Frontal cortex (tissue), 4 donors: ENCODE results near the gene CEACAM6. TPM values are rescaled to one million over a fixed set of nuclear protein-coding genes. Genes with fewer than 3 reads are reported as not detected.
A peak's percentile ranks its signal among the peaks of the same experiment; 100 is the strongest.
"Not testable (repeated sequence)": the region's sequence is repeated elsewhere in the genome, so short reads cannot be mapped to it uniquely, and the experiment has no call there.

Source experiments
- DNase-seq, 2 donors: peaks; one replicate each; pipeline ENCODE4 v3.0.0; 2012; ENCODE audit warnings: low spot score in 2 of 2
- FAIRE-seq: peaks from 2 replicates; lab custom pipeline; 2012; peaks lifted over from hg19 to GRCh38; lab: Jason Lieb, UNC
- total RNA-seq: library from RNA; depleted of rRNA; stranded (reverse); fragments of >200 nt; gene quantifications from one replicate; pipeline ENCODE4 v1.2.3, GENCODE V29; 2014
- donor health status: control.
- donor health status: control.
- donor health status: control.

The CEACAM6 gene
- total RNA-seq, 1 donor from 2014 or later = not detected

DNA sequence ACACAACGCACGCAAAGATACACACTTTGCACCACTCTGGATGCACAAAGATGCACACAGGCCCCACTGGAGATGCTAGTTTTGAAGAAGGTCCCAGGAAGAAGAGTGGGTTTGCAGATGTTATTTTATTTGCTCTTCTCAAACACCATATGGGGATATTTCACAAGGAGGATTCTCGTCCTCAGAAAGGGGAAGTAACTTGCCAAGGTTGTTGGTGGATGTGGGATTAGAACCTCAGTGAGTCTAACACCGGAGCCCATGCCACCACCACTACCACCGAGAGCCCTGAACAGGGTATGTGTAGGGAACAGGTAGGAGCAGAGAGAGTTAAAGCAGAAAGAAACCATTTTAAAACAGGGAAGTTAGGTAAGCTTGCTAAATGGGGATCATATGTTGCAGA is 9.6 kb upstream of the CEACAM6 start:
- FAIRE-seq = no peak

DNA sequence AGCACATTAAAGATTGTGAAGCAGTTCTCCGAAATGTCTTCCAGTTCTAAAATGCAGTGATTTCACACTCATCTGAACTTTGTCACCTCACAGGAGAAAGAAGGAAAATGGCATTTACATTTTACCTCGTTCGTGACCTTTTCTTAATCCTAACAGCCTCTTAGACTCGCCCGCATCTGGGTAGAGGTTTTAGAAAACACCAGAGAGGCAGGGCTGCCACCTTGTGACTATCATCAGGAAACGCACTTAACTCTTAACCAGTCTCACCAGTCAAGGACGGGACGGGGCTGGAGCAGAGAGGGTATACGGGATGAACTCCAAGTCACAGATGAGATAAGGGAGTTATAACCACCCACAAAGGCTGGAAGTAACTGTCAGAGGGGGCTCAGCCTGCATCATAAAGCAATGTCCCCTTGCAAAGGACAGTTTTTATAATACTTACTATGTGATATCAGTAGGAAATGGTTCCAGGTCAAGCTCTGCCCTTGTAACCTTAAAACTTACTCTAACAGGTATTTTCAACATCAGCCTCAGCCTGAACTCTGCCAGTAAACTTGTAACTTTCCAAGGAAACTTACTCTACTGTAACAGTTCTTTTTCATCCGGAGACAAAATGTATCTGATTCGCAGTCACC is 8.6 kb upstream of the CEACAM6 start:
- DNase-seq (peak in 1 of 2 donors; percentile 30), FAIRE-seq (no peak)

More for the DNA sequence above, 9.6 kb upstream of the CEACAM6 start:
- no peak for DNase-seq

DNA sequence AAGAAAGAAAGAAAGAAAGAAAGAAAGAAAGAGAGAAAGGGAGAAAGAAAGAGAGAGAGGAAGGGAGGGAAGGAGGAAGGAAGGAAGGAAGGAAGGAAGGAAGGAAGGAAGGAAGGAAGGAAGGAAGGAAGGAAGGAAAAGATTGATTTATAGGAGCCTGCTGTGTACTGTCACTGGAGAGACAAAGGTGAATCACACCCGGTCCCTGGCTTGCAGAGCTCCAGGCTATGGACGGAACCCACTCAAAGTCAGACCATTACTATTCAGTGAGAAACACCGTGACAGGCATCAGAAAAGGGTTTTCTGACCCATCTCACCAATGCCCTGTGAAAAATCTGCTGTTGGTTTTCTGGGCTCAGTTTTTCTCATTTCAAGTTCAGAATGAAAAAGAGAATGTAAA is 7.3 kb upstream of the CEACAM6 start:
- FAIRE-seq = no peak
- DNase-seq = no peak

DNA sequence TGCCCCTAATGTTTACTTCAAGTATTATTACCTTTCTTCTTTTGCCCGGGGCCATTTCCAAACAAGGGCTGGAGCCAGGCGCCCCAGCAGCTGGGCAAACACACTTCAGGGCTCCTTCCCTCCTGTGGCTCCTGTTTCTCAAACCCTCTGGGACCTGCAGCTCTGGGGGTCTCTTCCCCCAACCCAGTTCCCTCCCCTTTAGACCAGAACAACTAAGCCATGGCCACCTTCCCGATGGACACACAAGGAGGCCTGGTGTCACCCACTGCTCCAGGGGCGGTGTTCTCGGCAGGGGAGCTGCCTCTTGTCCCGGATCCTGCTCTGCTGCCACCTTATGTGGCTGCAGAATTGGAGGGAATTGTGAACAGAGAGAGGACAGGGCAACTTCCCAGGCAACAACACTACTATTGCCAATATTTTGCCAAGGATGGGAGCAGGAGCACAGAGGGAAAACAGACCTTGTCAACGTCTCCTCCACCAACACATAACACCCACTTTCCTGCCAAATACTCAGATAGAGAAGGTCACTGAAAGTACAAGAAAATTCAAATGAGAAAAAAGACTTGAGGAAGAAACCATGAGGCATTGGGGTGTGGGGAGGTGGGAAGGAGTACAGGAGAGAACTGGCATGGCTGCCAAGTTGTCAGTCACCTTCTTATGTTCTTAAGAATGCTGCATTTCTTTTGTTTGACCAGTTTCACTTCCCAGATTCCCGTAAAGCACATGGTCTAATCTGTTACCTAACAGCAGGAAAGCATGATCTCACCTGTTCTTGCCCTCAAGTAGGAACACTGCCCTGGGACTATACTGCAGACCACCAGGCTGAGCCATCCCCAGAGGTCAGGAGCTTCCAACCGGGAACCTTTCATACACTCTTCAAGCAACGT is 4.8 kb upstream of the CEACAM6 start:
- DNase-seq, FAIRE-seq: not testable (repeated sequence)

DNA sequence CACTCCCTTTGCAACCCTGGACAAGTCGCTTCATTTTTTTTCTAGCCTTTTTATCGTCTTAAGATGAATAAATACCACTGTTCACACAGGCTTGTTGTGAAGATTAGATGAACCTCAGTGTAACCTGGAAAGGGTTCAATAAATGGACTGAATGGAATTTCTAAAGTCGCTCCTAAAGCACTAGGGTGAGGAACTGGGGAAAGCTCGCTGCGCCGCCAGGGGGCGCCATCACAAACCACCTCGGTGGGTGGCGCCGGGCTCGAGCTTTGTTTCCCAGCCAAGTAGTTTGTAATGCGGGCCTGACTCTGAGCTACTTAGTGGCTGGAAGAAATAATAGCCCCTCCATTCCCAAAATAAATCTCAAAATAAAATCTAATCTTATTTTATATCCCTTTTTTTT is 2.2 kb upstream of the CEACAM6 start:
- FAIRE-seq = no peak
- DNase-seq = no peak

DNA sequence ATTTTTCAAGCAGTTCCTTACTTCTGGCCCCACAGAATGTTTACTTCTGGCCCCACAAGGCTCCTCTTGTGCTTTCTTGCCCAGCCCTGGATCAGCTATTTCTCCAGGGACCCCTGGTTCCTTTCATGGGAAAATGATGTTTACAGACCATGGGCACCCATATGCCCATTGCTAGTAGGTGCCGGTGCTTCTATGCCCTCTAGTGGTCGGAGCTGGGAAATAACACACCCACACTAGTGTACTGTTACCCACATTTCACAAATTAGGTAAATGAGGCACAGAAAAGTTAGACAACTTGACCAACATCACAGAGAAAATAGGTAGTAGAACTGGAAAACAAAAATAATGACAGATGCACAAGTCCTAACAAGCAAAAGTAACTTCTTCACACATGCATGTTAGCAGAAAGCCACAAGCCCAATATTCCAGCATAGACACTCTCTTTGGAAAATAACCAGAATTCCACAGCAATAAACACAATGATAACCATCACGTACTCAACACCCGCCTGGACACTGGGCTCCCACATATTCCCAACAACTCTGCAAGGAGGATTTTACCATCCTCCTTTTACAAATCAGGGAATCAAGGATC is 1.3 kb upstream of the CEACAM6 start:
- DNase-seq = no peak
- FAIRE-seq = no peak

DNA sequence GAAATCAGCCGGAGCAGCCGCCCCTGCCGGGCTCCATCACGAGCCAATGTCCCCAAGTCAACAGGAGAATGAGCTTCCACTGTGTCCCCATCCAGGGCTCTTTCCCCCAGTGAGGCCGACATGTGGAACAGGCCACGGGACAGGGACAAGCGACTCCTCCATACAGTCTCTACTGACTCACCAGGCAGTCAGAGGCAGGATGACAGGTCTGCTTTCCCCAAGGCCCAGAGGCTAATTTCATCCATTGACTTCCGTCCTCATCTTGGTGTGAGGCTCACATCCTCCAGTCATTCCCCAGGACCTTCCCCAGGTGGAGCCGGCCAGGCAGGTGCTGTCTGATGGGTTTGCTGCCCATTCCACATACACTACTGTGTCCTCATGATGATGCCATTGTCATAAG is 3.5 kb downstream of the CEACAM6 start:
- FAIRE-seq (no peak), DNase-seq (no peak)

DNA sequence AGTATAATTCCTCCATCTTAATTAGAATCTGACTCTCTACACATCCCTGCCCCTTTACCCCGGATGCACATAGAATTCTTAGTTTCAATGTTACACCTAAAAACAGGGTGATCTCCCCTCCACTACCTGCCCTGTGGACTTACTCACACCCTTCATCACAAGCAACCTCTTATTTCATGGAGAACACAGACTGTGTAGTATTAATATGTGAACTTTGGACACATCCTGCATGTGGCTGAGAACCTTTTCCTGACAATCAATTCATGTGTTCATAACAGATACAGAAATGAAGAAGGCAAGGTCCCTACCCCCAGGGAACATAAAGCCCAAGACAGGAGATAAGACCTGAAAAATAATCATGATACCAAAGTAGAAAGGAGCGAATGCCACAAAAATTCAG is 11.8 kb downstream of the CEACAM6 start:
- FAIRE-seq (no peak), DNase-seq (no peak)

DNA sequence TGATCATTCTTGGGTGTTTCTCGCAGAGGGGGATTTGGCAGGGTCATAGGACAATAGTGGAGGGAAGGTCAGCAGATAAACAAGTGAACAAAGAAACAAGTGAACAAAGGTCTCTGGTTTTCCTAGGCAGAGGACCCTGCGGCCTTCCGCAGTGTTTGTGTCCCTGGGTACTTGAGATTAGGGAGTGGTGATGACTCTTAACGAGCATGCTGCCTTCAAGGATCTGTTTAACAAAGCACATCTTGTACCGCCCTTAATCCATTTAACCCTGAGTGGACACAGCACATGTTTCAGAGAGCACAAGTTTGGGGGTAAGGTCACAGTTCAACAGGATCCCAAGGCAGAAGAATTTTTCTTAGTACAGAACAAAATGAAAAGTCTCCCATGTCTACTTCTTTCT is 12.8 kb downstream of the CEACAM6 start:
- not testable (repeated sequence) for FAIRE-seq, DNase-seq

DNA sequence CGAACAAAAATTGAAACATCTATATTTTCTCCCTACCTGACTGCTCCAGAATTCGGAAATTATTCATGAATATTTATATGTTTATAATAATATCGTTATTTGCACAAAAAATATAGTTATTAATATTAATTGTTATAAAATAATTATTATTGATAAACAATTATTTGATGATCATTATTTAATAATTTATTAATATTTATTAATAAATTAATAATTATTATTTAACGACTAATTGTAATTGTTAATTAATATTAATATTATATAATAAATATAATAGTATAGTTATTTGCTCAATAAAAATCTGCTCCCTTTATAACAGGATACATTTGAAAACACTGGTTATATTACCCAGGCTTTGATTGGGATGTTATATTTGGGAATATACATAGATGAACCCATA is 14.3 kb downstream of the CEACAM6 start:
- peak; percentile 98 for FAIRE-seq
- DNase-seq = no peak

DNA sequence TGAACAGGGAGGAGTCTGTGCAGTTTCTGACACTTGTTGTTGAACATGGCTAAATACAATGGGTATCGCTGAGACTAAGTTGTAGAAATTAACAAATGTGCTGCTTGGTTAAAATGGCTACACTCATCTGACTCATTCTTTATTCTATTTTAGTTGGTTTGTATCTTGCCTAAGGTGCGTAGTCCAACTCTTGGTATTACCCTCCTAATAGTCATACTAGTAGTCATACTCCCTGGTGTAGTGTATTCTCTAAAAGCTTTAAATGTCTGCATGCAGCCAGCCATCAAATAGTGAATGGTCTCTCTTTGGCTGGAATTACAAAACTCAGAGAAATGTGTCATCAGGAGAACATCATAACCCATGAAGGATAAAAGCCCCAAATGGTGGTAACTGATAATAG is 16.1 kb downstream of the CEACAM6 start:
- FAIRE-seq (no peak), DNase-seq (no peak)

DNA sequence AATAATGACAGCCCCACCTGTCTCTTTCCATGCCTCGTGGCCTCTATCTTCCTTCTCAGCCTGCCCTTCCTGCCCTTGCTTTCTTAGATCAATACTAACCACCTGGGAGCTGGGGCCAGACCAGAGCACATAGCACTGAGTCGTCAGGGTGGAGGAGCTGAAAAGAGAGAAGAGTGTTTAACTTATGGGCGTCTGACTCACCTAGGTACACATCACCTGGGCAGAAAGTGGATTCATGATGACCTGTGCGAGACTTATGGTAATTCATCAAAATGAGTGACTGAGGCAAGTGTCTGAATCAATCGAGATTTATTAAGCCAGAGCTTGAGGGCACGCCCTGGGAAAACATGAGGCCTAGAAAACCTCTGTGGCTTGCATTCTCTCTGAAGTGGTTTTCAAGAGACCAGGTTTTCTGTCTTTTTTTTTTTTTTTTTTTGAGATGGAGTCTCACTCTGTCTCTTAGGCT is 19.2 kb downstream of the CEACAM6 start:
- DNase-seq = no peak
- FAIRE-seq = no peak

DNA sequence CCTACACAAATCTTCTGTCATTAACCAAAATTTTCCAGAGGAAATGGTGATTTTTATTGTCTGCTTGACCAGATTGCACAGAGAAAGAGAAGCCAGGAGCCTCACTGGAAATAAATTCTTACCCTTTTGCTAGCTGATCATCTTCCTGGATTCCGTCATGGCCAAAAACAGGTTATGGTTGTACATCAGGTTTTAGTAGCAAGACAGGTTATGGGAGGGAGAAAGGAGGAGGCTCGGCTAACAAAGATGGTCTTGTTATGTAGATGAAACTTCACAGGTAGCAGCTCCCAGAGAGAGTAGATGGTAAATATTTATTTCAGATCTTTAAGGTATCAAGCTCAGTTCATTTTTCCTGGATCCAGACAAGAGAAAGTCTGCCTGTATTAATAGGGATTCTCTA is 21.4 kb downstream of the CEACAM6 start:
- DNase-seq = no peak
- FAIRE-seq = no peak

DNA sequence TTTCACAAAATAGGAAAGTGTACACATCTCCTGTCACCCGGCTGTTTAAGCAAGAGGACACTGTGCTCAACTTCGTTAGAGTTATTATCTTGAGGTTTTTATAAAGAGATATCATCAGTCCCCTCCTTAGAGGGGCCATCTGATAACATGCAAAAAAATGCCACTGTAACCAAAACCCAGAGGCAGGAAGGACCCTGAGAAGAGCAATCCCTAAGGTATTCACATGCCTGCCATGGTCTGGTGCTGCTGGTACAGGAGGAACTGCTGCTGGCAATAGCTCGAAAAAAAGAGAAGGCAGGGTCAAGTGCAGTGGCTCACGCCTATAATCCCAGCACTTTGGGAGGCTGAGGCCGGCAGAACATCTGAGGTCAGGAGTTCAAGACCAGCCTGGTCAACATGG is 28.3 kb downstream of the CEACAM6 start:
- no peak for FAIRE-seq

DNA sequence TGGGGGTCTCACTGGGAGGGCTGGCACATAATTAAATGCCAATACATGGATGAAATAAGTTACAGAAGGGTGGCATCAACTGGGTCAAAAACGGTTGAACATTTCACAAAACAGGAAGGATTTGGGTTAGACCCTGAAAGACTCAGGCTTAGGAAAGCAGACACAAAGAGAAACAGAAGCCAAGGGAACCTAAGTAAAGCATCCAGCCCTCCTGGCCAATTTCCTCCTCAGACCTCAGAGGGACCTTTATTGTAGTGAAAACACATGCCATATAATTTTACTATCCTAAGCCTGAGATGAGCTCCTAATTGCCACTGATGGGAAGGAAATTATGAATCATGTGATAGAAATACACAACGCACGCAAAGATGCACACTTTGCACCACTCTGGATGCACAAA is 29.0 kb downstream of the CEACAM6 start:
- DNase-seq (no peak), FAIRE-seq (no peak)

More for the DNA sequence above, 28.3 kb downstream of the CEACAM6 start:
- DNase-seq = no peak

DNA sequence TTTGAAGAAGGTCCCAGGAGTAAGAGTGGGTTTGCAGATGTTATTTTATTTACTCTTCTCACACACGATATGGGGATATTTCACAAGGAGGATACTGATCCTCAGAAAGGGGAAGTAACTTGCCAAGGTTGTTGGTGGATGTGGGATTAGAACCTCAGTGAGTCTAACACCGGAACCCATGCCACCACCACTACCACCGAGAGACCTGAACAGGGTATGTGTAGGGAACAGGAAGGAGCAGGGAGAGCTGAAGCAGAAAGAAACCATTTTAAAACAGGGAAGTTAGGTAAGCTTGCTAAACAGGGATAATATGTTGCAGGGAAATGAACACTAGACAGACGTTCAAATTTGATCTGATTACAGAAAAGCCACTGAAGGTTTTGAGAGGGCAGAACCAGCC is 29.4 kb downstream of the CEACAM6 start:
- FAIRE-seq (no peak), DNase-seq (no peak)

DNA sequence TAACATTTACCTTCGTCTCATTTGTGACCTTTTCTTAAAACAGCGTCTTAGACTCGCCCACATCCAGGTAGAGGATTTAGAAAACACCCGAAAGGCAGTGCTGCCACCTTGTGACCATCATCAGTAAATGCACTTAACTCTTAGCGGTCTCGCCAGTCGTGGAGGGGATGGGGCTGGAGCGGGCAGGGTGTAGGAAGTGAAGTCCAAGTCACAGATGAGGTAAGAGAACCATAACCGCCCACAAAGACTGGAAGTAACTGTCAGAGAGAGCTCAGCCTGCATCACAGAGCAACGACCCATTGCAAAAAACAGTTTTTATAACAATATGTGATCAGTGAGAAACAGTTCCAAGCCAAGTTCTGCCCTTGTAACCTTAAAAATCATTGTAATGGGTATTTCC is 30.3 kb downstream of the CEACAM6 start:
- FAIRE-seq = no peak
- DNase-seq = peak in 1 of 2 donors; percentile 52

DNA sequence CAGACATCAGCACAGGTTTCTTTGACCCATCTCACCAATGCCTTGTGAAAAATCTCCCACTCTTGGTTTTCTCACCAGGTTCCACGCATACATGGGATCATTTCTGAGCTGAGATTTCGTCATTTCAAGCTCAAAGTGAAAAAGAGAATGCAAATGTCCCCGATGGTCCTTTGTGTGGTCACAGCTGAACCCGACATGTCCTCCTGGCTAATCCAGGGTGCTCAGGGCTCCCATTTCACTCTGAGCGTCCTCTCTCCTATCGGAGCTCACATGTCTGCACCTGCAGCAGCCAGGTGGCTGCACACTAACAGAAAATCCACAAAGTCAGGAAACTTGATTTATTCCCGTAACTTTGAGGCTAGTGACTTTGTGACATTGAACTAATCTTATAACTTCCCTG is 31.7 kb downstream of the CEACAM6 start:
- DNase-seq (no peak), FAIRE-seq (no peak)

DNA sequence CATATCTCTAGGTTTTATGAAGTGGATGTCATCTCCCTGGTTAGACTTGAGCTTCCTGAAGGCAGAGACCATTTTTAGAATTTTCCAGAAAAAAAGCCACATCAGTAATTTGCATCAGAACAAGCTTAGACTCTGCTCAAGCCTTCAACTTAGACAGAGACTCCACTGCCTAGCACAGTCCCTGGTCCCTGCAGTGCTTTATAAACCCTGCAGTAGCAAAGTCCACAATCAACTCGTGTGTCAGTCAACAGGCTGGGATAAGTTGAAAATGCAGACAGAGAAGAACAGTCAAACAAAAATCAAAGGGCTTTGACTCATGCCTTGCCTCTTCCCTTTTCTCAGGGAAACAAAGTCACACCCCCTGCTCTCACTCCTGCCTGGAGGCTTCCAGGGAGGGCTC is 33.2 kb downstream of the CEACAM6 start:
- not testable (repeated sequence) for DNase-seq, FAIRE-seq

DNA sequence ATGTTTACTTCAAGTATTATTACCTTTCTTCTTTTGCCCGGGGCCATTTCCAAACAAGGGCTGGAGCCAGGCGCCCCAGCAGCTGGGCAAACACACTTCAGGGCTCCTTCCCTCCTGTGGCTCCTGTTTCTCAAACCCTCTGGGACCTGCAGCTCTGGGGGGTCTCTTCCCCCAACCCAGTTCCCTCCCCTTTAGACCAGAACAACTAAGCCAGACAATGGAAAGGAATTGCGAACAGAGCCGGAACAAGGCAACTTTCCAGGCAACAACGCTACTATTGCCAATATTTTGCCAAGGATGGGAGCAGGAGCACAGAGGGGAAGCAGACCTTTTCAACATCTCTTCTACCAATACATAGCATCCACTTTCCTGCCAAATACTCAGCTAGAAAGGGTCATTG is 33.7 kb downstream of the CEACAM6 start:
- DNase-seq, FAIRE-seq: not testable (repeated sequence)
